ENCODE data around the gene IFIT3. TPM values are rescaled to one million over a fixed set of nuclear protein-coding genes. Genes with fewer than 3 reads are reported as not detected.

IFIT3 gene
- total and polyA plus RNA-seq, 9 of the 15 experiments (the other 6 are each of a cell fraction or from before 2014, with no cell fraction given): 0.23 to 2.2 (median 0.77) TPM

- 0 out of 6 replicates have a peak, but pooled peaks of 1 of the 3 experiments have one; percentile 28 for TF ChIP-seq ZBTB11 (CRISPR knock-in tag; IDR thresholded peaks at IDR 0.05)
- TF ChIP-seq ETS2 (tag; IDR thresholded peaks at IDR 0.05; ENCODE audit: borderline replicate concordance, poor library complexity, severe bottlenecking): no peak
- TF ChIP-seq ZNF140 (CRISPR knock-in tag; IDR thresholded peaks at IDR 0.05): no peak
- TF ChIP-seq HBP1 (CRISPR knock-in tag; IDR thresholded peaks at IDR 0.05): no peak
- no peak for TF ChIP-seq NR3C1 (CRISPR knock-in tag; IDR thresholded peaks at IDR 0.05)
- TF ChIP-seq HMG20B (CRISPR knock-in tag; IDR thresholded peaks at IDR 0.05): no peak
- TF ChIP-seq TCF7L2 (IDR thresholded peaks at IDR 0.05; ENCODE audit: low read depth, low read length): no peak
- TF ChIP-seq NCOR1 (IDR thresholded peaks at IDR 0.05): peak; percentile 25; the same call in 1 of the 2 replicates
- peak; percentile 63 for TF ChIP-seq TCF3 (CRISPR knock-in tag; IDR thresholded peaks at IDR 0.05)
- TF ChIP-seq KLF13 (tag; IDR thresholded peaks at IDR 0.05; ENCODE audit: borderline replicate concordance, low read depth): no peak
- no peak for TF ChIP-seq ZNF75A (CRISPR knock-in tag; IDR thresholded peaks at IDR 0.05)
- no peak for TF ChIP-seq ZNF584 (CRISPR knock-in tag; IDR thresholded peaks at IDR 0.05; ENCODE audit: low read depth)
- peak; percentile 40; the same call in 1 of the 2 replicates for TF ChIP-seq TAL1 (IDR thresholded peaks at IDR 0.05)
- no peak for TF ChIP-seq ZNF780A (CRISPR knock-in tag; IDR thresholded peaks at IDR 0.05)
- no peak for TF ChIP-seq ZNF668 (CRISPR knock-in tag; IDR thresholded peaks at IDR 0.05)
- no peak for TF ChIP-seq PBX2 (CRISPR knock-in tag; IDR thresholded peaks at IDR 0.05; ENCODE audit: low read depth)
- TF ChIP-seq PBX2 (tag; conservative IDR thresholded peaks at IDR 0.05; ENCODE audit: low read depth): no peak
- 0 out of 2 replicates have a peak, but pooled peaks have one; percentile 22 for TF ChIP-seq HMBOX1 (IDR thresholded peaks at IDR 0.05)
- TF ChIP-seq KLF16 (IDR thresholded peaks at IDR 0.05): 0 out of 2 replicates have a peak, but pooled peaks have one; percentile 24
- peak; percentile 35; the same call in 1 of the 2 replicates for TF ChIP-seq SMARCA4 (IDR thresholded peaks at IDR 0.05)
- no peak for TF ChIP-seq PHB2 (IDR thresholded peaks at IDR 0.05; ENCODE audit: low read depth)
- TF ChIP-seq CBX2 (IDR thresholded peaks at IDR 0.05; ENCODE audit: insufficient read depth, low read length, poor library complexity, severe bottlenecking): no peak
These were observed 44.2 kb downstream of the IFIT3 start (continued) for GRCh38 chr10:89371987-89372386.

All from K562 (cell line).